ENCODE measurements around the gene SMC4. TPM values are rescaled to one million over a fixed set of nuclear protein-coding genes. Genes with fewer than 3 reads are reported as not detected.
A peak's percentile ranks its signal among the peaks of the same experiment; 100 is the strongest.
"Not testable (repeated sequence)": the region's sequence is repeated elsewhere in the genome, so short reads cannot be mapped to it uniquely, and the experiment has no call there.

Gene SMC4
- polyA plus RNA-seq, 3 donors from 2014 or later: 11.3 to 77.2 (median 31.6) TPM

- Mint-ChIP-seq H3K4me1 (peaks cover 17 to 50% of the 10 kb centered on the region in 2 donors), H3K27ac (no peak overlapping the region), H3K9me3 (no peaks in the 10 kb centered on the region), H3K27me3 (ENCODE audit: low read depth in 3 of 3) (peaks cover 0 to 3% (median 0%) of the 10 kb centered on the region in 3 donors), H3K4me3 (no peak overlapping the region), H3K36me3 (peaks cover 4 to 16% (median 16%) of the 10 kb centered on the region in 3 donors)
- DNase-seq: no peak
These were observed 41.2 kb downstream of the SMC4 start for GRCh38 chr3:160440687-160441086.

GRCh38 chr3:160444411-160444810 is 45.0 kb downstream of the SMC4 start:
- Mint-ChIP-seq H3K27me3 (ENCODE audit: low read depth in 3 of 3) (peaks cover 0 to 2% (median 2%) of the 10 kb centered on the region in 3 donors), H3K4me3 (no peak overlapping the region), H3K9me3 (no peaks in the 10 kb centered on the region), H3K4me1 (peaks cover 22 to 57% of the 10 kb centered on the region in 2 donors), H3K36me3 (peaks cover 3 to 9% (median 9%) of the 10 kb centered on the region in 3 donors), H3K27ac (no peak overlapping the region)
- no peak for DNase-seq

GRCh38 chr3:160445854-160446253 is 46.4 kb downstream of the SMC4 start:
- H3K36me3 Mint-ChIP-seq: peaks cover 0 to 4% (median 4%) of the 10 kb centered on the region in 3 donors
- H3K9me3 Mint-ChIP-seq: no peaks in the 10 kb centered on the region
- no peak overlapping the region for H3K4me3 Mint-ChIP-seq
- H3K27ac Mint-ChIP-seq: no peak overlapping the region
- H3K4me1 Mint-ChIP-seq: peaks cover 34 to 59% of the 10 kb centered on the region in 2 donors
- peaks cover 4 to 5% (median 5%) of the 10 kb centered on the region in 3 donors for H3K27me3 Mint-ChIP-seq (ENCODE audit: low read depth in 3 of 3)
- no peak for DNase-seq

DNA sequence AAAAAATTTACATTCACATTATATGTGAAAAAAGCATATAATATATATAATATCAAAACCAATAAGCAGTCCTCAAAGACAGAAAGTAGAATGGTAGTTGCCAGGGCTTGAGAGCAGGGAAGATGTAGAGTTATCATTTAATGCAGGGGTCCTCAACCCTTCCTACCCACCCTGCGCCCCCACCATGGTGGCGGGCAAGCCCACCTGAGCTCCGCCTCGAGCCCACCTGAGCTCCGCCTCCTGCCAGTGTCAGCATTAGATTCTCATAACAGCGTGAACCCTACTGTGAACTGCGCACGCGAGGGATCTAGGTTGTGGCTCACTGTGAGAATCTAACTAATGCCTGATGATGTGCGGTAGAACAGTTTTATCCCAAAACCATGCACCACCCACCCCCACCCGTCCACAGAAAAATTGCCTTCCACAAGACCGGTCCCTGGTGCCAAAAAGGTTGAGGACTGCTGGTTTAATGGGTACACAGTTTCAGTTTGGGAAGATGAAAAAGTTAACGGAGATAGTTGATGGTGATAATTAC is 47.1 kb downstream of the SMC4 start:
- peaks cover 4 to 5% (median 5%) of the 10 kb centered on the region in 3 donors for H3K27me3 Mint-ChIP-seq (ENCODE audit: low read depth in 3 of 3)
- H3K4me1 Mint-ChIP-seq: peaks cover 34 to 59% of the 10 kb centered on the region in 2 donors
- H3K36me3 Mint-ChIP-seq: peaks cover 0 to 4% (median 4%) of the 10 kb centered on the region in 3 donors
- H3K27ac Mint-ChIP-seq: peak overlapping the region in 1 of 6 donors; percentile 6
- H3K9me3 Mint-ChIP-seq: no peaks in the 10 kb centered on the region
- peak overlapping the region in 1 of 5 donors; percentile 25 for H3K4me3 Mint-ChIP-seq
- DNase-seq: no peak

DNA sequence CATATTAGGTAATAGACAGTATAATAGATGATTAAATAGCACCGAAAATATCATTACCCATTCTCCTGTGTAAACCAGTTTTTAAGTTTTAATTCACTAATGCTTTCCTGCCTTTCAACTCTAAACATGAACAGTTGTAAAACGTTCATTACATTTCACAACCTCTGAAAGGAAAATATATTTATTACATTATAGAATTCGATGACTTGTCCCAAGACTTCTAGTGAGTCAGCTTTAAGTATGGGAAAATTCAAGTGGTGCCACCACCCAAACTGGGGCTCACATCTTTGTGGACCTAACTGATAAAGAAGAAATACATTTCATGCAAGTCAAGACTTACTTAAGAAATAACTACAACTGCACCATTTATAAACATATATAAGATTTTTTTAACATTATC is 48.1 kb downstream of the SMC4 start:
- peaks cover 4 to 5% (median 5%) of the 10 kb centered on the region in 3 donors for H3K27me3 Mint-ChIP-seq (ENCODE audit: low read depth in 3 of 3)
- peak overlapping the region in 1 of 6 donors; percentile 24 for H3K27ac Mint-ChIP-seq
- no peaks in the 10 kb centered on the region for H3K9me3 Mint-ChIP-seq
- peaks cover 0 to 4% (median 4%) of the 10 kb centered on the region in 3 donors for H3K36me3 Mint-ChIP-seq
- no peak for DNase-seq
- peaks cover 34 to 59% of the 10 kb centered on the region in 2 donors for H3K4me1 Mint-ChIP-seq
- peak overlapping the region in 1 of 5 donors; percentile 4 for H3K4me3 Mint-ChIP-seq

DNA sequence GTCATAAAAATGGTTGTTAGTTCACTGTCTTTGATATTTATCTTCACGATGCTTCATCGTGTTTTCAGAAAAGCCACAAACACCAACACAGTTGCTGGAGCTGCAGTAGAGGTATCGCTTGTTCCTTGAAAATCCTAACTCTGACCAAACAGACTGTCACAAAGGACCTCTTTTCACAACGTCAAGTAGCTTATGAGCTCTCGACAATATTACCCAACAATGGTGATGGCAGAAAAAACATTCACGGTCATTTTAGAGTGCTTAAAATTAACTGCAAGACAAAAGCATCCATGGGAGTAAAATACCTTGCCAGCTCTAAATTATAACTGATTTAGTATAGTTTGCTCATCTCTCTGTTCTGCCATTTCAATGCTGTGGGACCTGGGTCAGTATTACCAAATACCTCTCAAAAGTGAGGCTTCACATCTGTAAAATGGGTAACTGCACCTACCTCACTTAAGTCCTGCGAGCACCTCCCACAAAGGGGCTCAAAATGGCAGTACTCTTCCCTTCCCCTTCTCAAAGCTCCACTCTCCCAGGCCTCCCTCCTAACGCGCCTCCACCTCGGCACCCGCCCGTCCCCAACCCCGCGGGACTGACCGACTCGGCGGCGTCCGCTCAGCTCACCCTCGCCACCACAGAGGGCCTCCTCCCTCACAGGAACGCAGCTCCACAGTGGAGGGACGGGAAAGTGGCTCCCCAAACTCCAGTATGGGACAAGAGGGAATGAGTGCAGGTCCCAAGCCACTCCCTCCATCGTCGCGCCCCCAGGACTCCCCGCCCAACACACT is 49.6 kb downstream of the SMC4 start:
- H3K4me1 Mint-ChIP-seq: peaks cover 34 to 59% of the 10 kb centered on the region in 2 donors
- no peak for DNase-seq
- peaks cover 0 to 4% (median 4%) of the 10 kb centered on the region in 3 donors for H3K36me3 Mint-ChIP-seq
- H3K27ac Mint-ChIP-seq: peak overlapping the region; percentile 88 to 95 (median 94)
- peaks cover 4 to 5% (median 5%) of the 10 kb centered on the region in 3 donors for H3K27me3 Mint-ChIP-seq (ENCODE audit: low read depth in 3 of 3)
- no peaks in the 10 kb centered on the region for H3K9me3 Mint-ChIP-seq
- H3K4me3 Mint-ChIP-seq: peak overlapping the region; percentile 93 to 96 (median 95)

DNA sequence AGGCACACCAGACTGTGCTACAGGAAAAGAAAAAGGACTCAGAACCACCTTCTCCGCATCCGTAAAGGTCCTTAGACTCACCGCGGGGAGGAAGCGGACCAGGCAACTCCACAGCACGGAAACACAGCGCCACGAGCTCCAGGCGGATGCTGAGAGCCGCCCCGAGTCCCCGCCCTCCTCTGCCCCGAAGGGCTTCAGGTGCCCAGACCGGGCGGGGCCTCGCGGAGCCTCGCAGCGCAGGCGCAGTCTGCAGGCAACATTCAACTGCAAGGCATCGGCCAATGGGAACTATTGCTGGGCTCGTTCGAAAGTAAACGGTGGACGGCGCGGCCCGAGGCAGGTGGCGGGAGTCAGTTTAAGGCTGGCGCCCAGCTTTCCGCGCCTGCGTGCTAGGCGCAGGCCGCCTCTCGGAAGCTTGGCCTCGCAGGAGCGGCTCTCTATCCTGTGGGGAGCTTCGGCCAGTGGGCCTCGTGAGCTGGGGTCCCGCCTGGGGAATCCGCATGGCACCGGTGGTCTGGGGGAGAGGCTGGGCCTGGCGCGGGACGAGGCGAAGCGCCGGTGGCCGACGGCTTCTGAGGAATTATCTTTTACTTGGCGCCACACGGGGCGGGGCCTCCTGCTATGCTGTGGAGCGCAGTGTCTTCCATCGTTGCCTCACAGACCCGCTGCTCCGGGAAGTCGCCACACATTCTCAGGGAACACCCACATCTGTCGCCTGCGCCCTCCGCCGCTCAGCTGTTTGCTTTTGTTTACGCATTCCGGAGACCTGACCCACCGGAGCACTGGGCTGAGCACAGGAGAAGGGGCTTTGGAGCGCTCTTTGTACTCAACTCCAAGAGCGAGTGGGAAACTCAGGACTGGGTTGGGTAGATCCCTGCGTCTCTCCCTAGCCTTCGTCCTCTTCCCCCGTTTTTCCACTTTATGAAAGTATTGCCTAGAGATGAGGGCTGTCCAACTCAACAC is 50.5 kb downstream of the SMC4 start, which contains the start of gene TRIM59:
TSS of gene TRIM59 (minus strand) at position 151 of the 963 bp plus-strand sequence. CDS start 10,603 bp downstream, outside the sequence.
- peak within 1 kb of the TSS; percentile 88 to 95 (median 94) for H3K27ac Mint-ChIP-seq
- H3K27me3 Mint-ChIP-seq (ENCODE audit: low read depth in 3 of 3): peaks cover 4 to 5% (median 5%) of the 10 kb centered on the region in 3 donors
- DNase-seq: peak; percentile 94 to 96 (median 96)
- peaks cover 34 to 53% of the 10 kb centered on the region in 2 donors for H3K4me1 Mint-ChIP-seq
- H3K9me3 Mint-ChIP-seq: no peaks in the 10 kb centered on the region
- no peaks in the 10 kb centered on the region for H3K36me3 Mint-ChIP-seq
- H3K4me3 Mint-ChIP-seq: peak within 1 kb of the TSS; percentile 93 to 96 (median 95)

- peaks cover 31 to 50% of the 10 kb centered on the region in 2 donors for H3K4me1 Mint-ChIP-seq
- no peaks in the 10 kb centered on the region for H3K36me3 Mint-ChIP-seq
- peak overlapping the region in 5 of 6 donors; percentile 58 to 94 (median 88) for H3K27ac Mint-ChIP-seq
- H3K4me3 Mint-ChIP-seq: peak overlapping the region; percentile 69 to 95 (median 95)
- peaks cover 4 to 5% (median 5%) of the 10 kb centered on the region in 3 donors for H3K27me3 Mint-ChIP-seq (ENCODE audit: low read depth in 3 of 3)
- no peaks in the 10 kb centered on the region for H3K9me3 Mint-ChIP-seq
- DNase-seq: no peak
These were observed 51.4 kb downstream of the SMC4 start for GRCh38 chr3:160450846-160451245.

DNA sequence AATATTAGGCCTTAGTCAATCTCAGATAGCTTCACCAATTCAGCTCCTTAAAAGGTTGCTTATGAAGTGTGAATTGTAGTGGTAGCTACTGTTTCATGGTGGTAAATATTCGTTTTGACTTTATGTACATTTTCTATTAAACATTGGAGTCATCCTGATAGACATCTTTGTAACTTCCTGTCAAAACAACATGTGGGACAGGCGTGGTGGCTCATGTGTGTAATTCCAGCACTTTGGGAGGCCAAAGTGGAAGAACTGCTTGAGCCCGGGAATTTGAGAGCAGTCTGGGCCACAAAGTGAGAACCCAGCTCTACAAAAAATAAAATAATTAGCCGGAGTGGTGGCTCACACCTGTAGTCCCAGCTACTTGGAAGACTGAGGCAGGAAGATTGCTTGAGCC is 52.2 kb downstream of the SMC4 start:
- Mint-ChIP-seq H3K4me3 (no peak overlapping the region), H3K9me3 (no peaks in the 10 kb centered on the region), H3K36me3 (no peaks in the 10 kb centered on the region), H3K27me3 (ENCODE audit: low read depth in 3 of 3) (peaks cover 4 to 5% (median 5%) of the 10 kb centered on the region in 3 donors), H3K27ac (no peak overlapping the region), H3K4me1 (peaks cover 27 to 43% of the 10 kb centered on the region in 2 donors)
- no peak for DNase-seq

DNA sequence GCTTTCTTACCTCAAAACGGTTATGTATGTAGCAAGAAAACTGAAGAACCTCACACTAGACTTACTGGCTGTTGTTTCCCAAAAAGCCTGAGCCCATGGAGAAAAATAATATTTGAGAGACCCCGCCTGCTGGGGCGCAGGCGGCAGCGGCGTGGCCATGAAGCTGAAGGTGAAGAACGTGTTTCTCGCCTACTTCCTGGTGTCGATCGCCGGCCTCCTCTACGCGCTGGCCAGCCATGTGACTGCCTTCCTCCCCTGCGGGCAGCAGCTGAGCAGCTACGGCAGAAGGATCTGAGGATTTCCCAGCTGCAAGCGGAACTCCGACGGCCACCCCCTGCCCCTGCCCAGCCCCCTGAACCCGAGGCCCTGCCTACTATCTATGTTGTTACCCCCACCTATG is 52.8 kb downstream of the SMC4 start:
- not testable (repeated sequence) for H3K4me3 Mint-ChIP-seq; H3K36me3 Mint-ChIP-seq; H3K27ac Mint-ChIP-seq; H3K27me3 Mint-ChIP-seq (ENCODE audit: low read depth in 3 of 3); H3K9me3 Mint-ChIP-seq; DNase-seq
- peaks cover 25 to 36% of the 10 kb centered on the region in 2 donors for H3K4me1 Mint-ChIP-seq

- Mint-ChIP-seq H3K27me3 (ENCODE audit: low read depth in 3 of 3) (peaks cover 2 to 5% (median 4%) of the 10 kb centered on the region in 3 donors), H3K4me3 (no peak overlapping the region), H3K36me3 (no peaks in the 10 kb centered on the region), H3K9me3 (no peaks in the 10 kb centered on the region), H3K27ac (no peak overlapping the region), H3K4me1 (peaks cover 6 to 9% of the 10 kb centered on the region in 2 donors)
- DNase-seq: no peak
These were observed 55.5 kb downstream of the SMC4 start for GRCh38 chr3:160454995-160455394.

DNA sequence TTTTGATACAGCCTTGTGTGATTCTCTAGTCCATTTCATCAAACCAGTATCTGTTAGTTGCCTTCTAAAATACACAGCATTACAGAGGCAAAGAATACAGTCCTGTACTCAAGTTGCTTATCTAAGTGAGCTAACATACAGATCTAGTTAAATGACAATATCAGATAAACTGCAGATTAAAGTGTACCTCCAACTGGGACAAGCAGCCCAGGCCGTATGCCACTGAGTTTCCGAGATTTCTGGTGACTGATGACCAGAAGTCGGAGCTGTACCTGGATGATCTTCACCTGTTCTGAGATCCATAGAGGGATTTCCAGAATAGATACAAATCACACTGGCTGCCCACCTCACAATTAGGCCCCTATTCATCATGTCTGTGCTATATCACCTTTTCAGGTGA is 56.4 kb downstream of the SMC4 start:
- DNase-seq: no peak
- peaks cover 0 to under 1% of the 10 kb centered on the region in 2 donors for H3K4me1 Mint-ChIP-seq
- no peak overlapping the region for H3K4me3 Mint-ChIP-seq
- H3K36me3 Mint-ChIP-seq: no peaks in the 10 kb centered on the region
- no peak overlapping the region for H3K27ac Mint-ChIP-seq
- no peaks in the 10 kb centered on the region for H3K9me3 Mint-ChIP-seq
- H3K27me3 Mint-ChIP-seq (ENCODE audit: low read depth in 3 of 3): peaks cover 2% of the 10 kb centered on the region in 3 donors

DNA sequence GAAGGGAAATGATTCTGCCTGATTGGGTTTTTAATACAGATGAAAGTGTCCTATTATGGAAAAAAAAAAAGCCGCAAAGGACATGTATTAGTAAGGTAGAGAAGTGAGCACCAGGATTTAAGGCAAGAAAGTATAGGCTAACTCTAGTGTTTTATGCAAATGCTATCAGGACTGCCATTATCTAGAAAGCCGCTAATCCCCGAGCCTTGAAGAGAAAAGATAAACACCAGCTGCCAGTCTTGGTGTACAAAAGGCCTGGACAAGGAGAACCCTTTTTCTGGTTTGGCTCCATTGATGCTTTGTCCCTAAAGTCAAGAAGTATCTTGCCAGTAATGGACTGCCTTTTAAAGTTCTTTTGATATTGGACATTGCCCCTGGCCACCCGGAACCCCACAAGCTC is 58.7 kb downstream of the SMC4 start:
- H3K4me3 Mint-ChIP-seq: no peak overlapping the region
- no peaks in the 10 kb centered on the region for H3K4me1 Mint-ChIP-seq
- no peaks in the 10 kb centered on the region for H3K9me3 Mint-ChIP-seq
- no peak for DNase-seq
- H3K27ac Mint-ChIP-seq: no peak overlapping the region
- peaks cover 2 to 10% (median 6%) of the 10 kb centered on the region in 3 donors for H3K27me3 Mint-ChIP-seq (ENCODE audit: low read depth in 3 of 3)
- no peaks in the 10 kb centered on the region for H3K36me3 Mint-ChIP-seq
